Germinal center (tissue), 1 donor: ENCODE results near the gene ADGRV1.
"Not testable (repeated sequence)": the region's sequence is repeated elsewhere in the genome, so short reads cannot be mapped to it uniquely, and the experiment has no call there.

ENCODE experiments used
- DNase-seq: peaks from one replicate; pipeline ENCODE4 v3.0.0; 2012; ENCODE audit warnings: mixed read lengths, low spot score

Gene ADGRV1

DNA sequence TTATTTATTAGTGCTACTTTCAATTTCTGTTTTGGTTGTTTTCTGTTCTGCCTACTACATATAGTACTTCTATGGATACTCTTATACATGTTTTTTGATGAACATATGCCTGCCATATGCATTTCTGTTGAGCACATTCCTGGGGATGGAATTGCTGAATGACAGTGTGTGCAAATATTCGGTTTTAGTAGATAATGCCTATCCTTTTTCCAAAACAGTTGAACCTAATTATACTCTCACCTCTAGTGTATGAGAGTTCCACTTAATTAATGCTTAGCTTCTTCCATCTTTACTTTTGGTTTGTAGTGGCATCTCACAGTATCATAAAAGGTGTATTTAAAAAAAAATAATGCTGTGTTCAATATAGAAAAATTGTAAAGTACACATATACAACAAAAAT, 96.8 kb downstream of the ADGRV1 start:
- no peak for DNase-seq

DNA sequence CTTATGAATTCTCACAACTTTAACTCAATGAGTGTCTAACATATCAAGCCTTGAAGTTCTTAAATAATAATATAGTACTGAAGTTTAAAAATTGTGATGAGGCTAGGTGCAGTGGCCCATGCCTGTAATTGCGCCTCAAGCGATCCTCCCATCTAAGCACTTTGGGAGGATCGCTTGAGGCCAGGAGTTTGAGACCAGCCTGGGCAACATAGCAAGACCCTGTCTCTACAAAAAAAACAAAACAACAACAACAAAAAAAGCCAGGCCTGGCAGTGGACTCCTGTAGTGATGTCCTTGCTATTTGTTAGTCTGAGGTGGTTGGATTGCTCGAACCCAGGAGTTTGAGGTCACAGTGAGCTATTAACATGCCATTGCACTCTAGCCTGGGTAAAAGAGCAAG, 98.4 kb downstream of the ADGRV1 start:
- DNase-seq, result no peak

- no peak for DNase-seq
Measured at GRCh38 chr5:90657788-90658187, 99.2 kb downstream of the ADGRV1 start.

DNA sequence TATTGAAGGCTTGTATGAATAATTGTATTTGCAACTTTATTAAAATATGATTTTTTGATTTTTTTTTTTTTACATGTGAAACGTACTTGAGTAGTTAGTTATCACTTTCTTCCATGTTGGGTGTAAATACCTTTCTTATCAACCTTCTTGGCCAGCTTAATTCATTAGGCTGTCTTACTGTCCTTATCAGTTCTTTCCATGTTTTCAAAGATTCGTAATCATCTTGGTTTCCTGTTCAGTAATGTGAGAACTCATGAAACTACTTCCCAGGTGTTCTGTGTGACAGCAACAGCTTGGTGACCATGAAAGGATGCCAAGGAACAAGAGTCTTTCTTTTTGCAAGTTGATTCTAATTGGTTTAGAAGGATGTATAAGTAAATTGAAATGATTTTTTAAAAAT, 100.0 kb downstream of the ADGRV1 start:
- no peak for DNase-seq

GRCh38 chr5:90668079-90668565, 109.5 kb downstream of the ADGRV1 start:
- not testable (repeated sequence) for DNase-seq

GRCh38 chr5:90675222-90675621, 116.6 kb downstream of the ADGRV1 start:
- no peak for DNase-seq

DNA sequence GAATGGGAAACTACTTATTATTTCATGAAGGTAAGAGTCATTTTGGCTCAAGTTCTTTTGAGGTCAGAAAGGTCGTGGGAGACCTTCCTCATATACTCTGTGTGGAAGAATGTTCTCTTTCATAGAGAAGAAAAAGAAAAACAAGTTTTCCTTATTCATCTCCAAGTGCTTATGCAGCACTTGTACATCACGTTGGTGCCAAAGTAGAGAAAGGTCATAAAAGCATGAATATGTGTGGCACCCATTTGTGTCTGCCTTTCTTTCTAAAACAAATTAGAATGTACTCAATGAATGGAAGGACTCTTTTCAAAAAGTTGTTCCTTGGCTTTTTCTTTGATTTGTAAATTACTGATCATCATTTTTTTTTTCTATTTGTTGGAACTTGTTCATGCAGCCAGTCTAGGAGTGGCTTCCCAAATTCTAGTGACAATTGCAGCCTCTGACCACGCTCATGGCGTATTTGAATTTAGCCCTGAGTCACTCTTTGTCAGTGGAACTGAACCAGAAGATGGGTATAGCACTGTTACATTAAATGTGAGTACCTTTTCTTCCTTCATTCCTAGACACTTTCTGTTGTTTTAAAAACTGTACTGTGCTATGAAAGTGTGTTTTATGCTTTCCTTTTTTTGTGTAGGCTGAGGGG, 122.4 kb downstream of the ADGRV1 start:
- DNase-seq, result no peak

- no peak for DNase-seq
Measured at GRCh38 chr5:90682278-90682677, 123.7 kb downstream of the ADGRV1 start.

DNA sequence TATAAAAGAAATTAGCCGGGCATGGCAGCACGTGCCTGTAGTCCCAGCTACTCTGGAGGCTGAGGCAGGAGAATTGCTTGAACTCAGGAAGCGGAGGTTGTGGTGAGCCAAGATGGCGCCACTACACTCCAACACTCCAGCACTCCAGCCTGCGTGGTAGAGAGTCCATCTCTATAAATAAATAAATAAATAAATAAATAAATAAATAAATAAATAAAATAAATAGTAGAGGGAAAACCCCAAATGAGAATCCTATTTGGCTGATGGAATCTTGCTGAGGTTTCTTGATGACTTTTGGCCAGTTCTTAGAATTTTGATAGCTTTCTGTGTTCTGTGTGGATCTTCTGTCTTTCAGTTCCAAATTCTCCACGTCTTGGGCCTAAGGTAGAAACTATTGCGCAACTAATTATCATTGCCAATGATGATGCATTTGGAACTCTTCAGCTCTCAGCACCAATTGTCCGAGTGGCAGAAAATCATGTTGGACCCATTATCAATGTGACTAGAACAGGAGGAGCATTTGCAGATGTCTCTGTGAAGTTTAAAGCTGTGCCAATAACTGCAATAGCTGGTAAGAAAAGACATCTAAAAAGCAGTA, 126.9 kb downstream of the ADGRV1 start:
- no peak for DNase-seq

- DNase-seq, result not testable (repeated sequence)
Measured at GRCh38 chr5:90686363-90686762, 127.8 kb downstream of the ADGRV1 start.

GRCh38 chr5:90687458-90687857, 128.9 kb downstream of the ADGRV1 start:
- not testable (repeated sequence) for DNase-seq

GRCh38 chr5:90689064-90689463, 130.5 kb downstream of the ADGRV1 start:
- no peak for DNase-seq

DNA sequence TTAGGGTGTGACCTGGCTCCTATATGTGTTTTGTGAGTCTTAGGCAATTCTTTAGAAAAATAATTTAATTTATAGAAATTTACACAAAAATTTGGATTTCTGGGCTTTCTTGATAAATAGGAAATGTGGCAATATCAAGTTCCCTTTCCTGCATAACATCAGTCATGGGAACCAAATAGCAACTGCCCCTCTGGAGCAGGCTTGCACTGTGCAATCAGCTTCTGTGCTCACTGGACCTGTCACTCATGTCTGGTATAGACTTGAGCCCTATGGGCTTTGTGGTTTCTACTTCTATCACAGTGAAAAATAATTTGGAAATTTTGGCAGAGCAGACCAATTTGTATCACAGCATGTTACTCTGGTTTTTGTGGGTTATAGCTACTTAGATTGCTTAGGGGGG, 131.7 kb downstream of the ADGRV1 start:
- DNase-seq, result no peak

GRCh38 chr5:90691533-90691932, 132.9 kb downstream of the ADGRV1 start:
- no peak for DNase-seq

DNA sequence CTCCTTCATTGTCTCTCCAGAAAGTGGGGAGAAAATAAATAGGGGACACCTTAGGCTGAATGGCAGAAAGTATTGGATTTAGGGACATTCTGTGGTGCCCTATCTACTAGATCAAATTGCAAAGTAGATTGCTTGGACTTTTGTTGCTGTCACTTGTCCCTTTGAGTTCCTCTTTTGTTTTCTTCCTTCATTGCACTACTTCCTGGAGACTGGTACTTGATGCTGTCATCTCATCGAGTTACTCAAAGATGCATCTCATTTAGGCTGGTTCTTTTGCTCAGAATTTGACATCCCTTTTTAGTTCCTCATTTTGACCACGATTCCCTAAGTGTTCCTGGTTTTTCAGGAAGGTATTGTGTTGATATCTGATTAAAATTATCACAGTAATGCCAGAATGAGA, 137.6 kb downstream of the ADGRV1 start:
- DNase-seq, result no peak

DNA sequence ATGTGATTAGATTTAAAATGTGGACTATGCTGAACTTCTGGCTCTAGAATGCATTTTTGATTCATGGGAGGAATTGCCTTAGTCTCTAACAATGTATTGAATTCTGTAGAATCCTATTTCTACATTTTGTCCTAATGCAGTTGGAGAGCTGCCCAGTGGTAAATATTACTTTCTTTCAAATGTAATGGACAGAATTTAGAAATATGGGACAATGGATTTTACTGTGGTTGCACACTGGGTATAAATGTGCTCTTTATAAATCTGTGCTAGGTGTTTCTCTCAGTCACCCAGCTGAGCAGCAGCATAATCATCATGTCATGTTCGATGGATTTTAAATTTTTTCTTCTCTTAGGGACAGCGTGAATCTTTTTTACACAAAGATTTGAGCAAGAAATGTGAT, 141.7 kb downstream of the ADGRV1 start:
- DNase-seq, result no peak

DNA sequence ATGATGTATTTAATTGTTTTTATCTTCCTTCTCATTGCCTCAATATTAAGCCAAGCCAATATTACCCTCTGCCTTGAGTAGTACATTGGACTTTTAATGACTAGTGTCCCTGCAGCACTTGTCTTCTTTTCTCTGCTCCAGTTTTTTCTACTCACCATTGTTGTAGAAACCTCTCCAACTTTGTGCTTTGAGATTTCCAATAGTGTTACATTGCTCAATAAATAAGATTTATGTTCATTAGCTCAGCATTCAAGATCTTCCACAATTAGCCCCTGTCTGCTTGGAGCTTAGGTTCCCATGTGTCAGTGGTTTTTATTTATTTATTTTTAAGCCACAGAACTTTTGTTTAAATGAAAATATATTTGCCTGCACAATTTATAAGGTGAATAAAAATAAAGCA, 145.3 kb downstream of the ADGRV1 start:
- DNase-seq, result no peak

- no peak for DNase-seq
Measured at GRCh38 chr5:90707698-90708097, 149.1 kb downstream of the ADGRV1 start.

GRCh38 chr5:90709323-90710155, 150.9 kb downstream of the ADGRV1 start:
- DNase-seq, result peak; percentile 8

- no peak for DNase-seq
Measured at GRCh38 chr5:90718387-90718786, 159.8 kb downstream of the ADGRV1 start.

GRCh38 chr5:90739567-90739966, 181.0 kb downstream of the ADGRV1 start:
- no peak for DNase-seq

DNA sequence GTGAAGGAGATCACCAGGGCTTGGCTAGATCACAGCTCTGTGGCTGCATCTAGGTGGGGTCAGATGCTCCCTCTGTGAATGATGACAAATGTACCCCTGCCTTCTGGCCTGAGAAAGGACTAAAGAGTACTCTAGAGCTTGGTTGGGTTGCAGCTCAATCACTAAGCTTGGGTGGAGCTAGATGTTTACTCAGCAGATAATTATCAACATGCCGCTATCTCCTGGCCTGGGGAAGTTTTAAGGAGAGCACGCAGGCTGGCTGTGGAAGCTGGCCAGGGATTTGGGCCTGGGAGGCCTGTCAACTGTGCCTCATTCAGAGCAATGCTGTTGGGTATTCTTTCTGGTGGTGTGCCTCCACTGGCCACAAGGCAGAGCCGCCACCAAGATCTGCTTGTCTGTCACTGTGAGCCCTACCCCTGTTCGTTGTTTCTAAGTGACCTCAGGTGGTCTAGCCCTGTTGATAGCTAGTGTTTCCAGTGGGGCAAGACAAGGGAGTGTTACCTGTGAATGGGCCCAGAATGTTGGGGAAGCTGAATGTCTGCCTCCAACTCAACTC, 181.7 kb downstream of the ADGRV1 start:
- no peak for DNase-seq
